Panc1 (cell line): Measurements from ENCODE around the gene NOX3.

Experiments
- CTCF ChIP-seq: fragments of 450-650 bp; IDR thresholded peaks from 2 replicates; pipeline ENCODE4 v1.5.1; 2017; ENCODE audit warnings: mild to moderate bottlenecking
- REST ChIP-seq, 2 experiments: IDR thresholded peaks; 2 replicates each; pipeline ENCODE4 v1.6.1; 2011 to 2012; ENCODE audit warnings: low read depth in 2 of 2, control low read depth in 1 of 2, low read length in 1 of 2, mild to moderate bottlenecking in 1 of 2, moderate library complexity in 1 of 2; ENCODE audit not compliant: insufficient read depth in 1 of 2

- TF ChIP-seq CTCF (no peak), REST (IDR thresholded peaks at IDR 0.05; ENCODE audit: insufficient read depth in 1 of 2, low read depth in 2 of 2, low read length in 1 of 2) (no peak)
These were observed at the start of gene NOX3 for GRCh38 chr6:155455766-155456165.
